DMS79 (cell line): ENCODE measurements around the gene RNASE7.

Experiments
- DNase-seq: peaks from one replicate; lab custom pipeline; 2025; lab: John Stamatoyannopoulos, UW

Gene RNASE7

GRCh38 chr14:21087294-21088091 lies 45.3 kb downstream of the RNASE7 start:
- peak; percentile 74 for DNase-seq

- DNase-seq: no peak
These were observed 46.5 kb downstream of the RNASE7 start for GRCh38 chr14:21088687-21089086.

GRCh38 chr14:21089271-21089670 lies 47.1 kb downstream of the RNASE7 start:
- no peak for DNase-seq

GRCh38 chr14:21089877-21090193 lies 47.7 kb downstream of the RNASE7 start:
- no peak for DNase-seq

- DNase-seq: no peak
These were observed 48.2 kb downstream of the RNASE7 start for GRCh38 chr14:21090194-21090939.

- DNase-seq: no peak
These were observed 48.9 kb downstream of the RNASE7 start for GRCh38 chr14:21090940-21091663.

- DNase-seq: no peak
These were observed 49.7 kb downstream of the RNASE7 start for GRCh38 chr14:21091821-21092272.

GRCh38 chr14:21092273-21093011 lies 50.3 kb downstream of the RNASE7 start:
- DNase-seq: peak; percentile 62

- DNase-seq: no peak
These were observed 50.9 kb downstream of the RNASE7 start for GRCh38 chr14:21093018-21093417.
